Stimulated activated CD4-positive, alpha-beta T cell treated with anti-CD3 and anti-CD28 coated beads, Interleukin-1b, Interleukin-23, amount 100 ng/mL, for 1 hour (primary cell): Measurements from ENCODE around the gene GYS2.

Experiments used
- DNase-seq, 2 donors: peaks; one replicate each; pipeline ENCODE4 v3.0.0-alpha.2; 2020; ENCODE audit warnings: low read depth in 2 of 2

Gene GYS2

DNA sequence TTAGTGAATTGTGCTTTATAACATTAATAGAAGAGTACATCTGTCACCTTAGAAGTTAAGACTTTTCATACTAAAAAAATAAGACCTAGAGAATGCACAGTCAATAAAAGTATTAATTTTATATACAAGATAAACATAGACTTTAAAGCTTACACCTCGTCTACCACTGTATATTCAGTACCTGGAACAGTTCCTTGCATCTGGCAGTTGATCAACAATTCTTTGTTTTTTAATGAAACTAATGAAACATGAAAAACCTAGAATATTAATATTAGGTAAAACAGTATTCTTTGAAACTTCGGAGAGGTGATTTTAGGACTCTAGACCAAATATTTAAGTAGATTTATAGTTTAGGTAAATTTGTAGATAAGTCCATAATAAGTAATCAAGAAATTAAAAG lies 98.8 kb downstream of the GYS2 start:
- DNase-seq = no peak

DNA sequence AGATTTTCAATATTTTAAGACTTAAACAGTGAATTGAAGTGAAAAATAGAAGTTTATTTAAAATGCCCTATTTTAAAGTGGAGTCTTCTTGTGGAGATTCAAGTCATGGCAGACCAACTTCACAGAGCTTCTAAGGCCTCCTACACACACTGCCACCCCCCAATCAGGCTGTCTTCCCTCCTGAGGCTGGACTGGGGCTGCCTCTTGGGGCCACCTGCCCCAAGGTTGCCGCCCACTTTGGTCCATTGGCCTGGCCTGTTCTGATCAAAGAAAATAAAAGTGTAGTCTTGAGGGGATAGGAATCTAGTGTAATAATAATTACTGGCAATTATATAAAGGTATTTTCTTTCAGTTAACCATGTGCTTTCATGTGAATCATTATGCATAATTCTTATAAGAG lies 101.8 kb downstream of the GYS2 start:
- DNase-seq = no peak

DNA sequence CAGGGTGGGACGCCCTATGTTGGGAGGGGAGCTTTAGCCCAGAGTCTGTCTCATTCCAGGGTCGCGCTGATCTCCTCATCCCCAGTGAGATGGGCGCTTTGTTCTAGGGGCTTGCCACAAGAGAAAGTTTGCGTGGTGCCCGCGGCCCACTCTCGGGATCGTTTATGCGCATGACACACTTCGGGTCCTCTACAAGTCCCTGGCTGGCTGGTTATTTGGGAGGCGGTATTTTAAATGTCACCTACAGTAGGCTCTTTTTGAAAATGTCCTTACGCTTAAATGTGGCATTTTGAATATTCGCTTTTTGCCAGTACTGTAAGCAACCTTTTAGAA lies 102.5 kb downstream of the GYS2 start:
- DNase-seq = peak in 1 of 2 donors; percentile 4

DNA sequence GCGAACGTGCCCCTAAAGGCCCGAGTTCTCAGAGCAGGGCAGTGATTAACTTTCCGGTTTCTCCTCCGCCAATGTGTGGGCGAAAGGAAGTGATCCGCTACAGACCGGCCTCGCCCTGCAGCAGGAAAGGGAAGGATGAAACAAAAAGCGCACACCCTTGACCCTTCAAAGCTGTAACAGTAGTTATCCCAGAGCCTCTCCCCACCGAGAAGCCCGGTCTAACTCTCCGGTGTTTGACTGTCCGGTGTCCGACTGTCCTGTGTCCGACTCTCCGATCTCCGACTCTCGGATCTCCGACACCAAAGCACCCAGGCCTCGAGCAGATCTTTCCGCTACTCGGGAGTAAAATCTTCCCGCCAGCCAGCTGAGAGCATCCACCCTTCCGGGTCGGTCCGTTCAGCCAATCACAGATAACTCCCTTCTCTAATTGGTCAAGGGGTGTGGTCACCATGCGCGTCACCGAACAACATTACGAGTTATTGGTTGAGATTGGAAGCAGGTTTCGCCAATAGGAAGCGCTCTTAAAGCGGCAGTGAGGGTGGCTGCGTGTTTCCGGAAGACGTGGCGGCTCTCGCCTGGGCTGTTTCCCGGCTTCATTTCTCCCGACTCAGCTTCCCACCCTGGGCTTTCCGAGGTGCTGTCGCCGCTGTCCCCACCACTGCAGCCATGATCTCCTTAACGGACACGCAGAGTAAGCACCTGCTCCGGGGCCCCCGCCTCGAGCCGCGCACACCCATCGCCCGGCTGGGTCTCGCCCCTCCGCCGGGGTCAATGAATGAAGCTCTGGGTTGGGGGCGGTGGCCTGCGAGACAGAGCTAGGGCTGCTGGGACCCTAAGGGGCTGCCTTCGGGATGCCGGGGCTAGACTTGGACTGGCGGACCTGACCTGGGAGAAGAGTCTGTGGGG lies 103.1 kb downstream of the GYS2 start, which contains the start of the genes GOLT1B and RECQL:
GOLT1B (plus strand) TSS at position 532 of the 906 bp plus-strand sequence; CDS start at position 667, 135 bp downstream.
RECQL (minus strand) TSS at position 378 of the 906 bp plus-strand sequence. CDS start 2,065 bp downstream, outside the sequence.
- DNase-seq = peak; percentile 62 to 71

DNA sequence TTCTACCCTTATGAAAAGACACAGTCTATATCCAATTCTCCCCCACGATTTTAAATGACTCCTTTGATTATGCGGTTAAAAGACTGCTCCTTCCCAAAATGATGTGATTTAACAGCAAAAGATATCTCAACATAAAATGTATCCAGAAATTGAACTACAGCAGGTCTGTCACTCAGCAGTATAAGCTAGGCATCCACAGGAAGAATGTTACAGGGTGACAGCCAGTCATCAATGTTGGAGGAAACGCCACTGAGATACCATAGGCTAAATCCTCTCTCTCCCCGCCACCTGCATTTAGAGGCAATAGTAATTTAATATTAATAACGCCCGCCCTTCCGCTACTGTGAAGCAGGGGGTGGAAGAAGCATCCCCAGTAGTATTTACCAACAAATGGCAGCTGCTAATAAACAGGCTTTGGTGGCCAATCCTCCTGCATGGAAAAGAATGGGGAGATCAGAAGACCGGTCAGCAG lies 103.8 kb downstream of the GYS2 start:
- no peak for DNase-seq

DNA sequence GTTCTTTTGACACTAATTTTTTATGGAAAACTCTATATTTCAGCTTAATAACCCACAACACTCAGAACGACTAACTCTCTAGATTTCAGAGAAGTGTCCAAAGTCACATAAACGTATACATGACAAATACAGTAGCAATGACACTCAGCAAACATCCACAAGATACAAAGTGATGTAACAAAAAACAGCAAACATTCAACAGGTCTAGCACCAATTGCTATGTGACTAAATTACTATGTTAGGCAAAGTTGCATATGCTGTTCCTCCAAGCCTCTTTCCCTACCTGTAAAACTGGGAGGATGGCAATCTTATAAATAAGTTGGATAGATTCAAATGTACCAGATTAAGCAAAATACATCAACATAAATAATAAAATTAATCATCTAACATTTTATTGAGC lies 104.9 kb downstream of the GYS2 start:
- no peak for DNase-seq
